ENCODE data around the gene CNNM2.

CNNM2 gene

GRCh38 chr10:102917962-102918816 is at the start of gene CNNM2:
Gene CNNM2, plus strand, starts transcription at chr10:102918294. Its CDS starts 187 bp downstream, at chr10:102918481.
- DNase-seq (ENCODE audit: low spot score), result peak; percentile 99

GRCh38 chr10:102868911-102869257 is 49.2 kb upstream of the CNNM2 start:
- no peak for DNase-seq (ENCODE audit: low spot score)

GRCh38 chr10:102869258-102870198 is 48.6 kb upstream of the CNNM2 start, which contains the start of gene AS3MT:
Gene AS3MT, plus strand, starts transcription at chr10:102869470. Its CDS starts 123 bp downstream, at chr10:102869593.
- DNase-seq (ENCODE audit: low spot score), result no peak

- DNase-seq (ENCODE audit: low spot score), result no peak
Observed at GRCh38 chr10:102870221-102870620, 47.9 kb upstream of the CNNM2 start.

GRCh38 chr10:102872163-102872562 is 45.9 kb upstream of the CNNM2 start:
- DNase-seq (ENCODE audit: low spot score), result no peak

GRCh38 chr10:102876747-102877153 is 41.3 kb upstream of the CNNM2 start:
- no peak for DNase-seq (ENCODE audit: low spot score)

GRCh38 chr10:102878629-102879028 is 39.5 kb upstream of the CNNM2 start:
- DNase-seq (ENCODE audit: low spot score), result no peak

- no peak for DNase-seq (ENCODE audit: low spot score)
Observed at GRCh38 chr10:102880256-102880655, 37.8 kb upstream of the CNNM2 start.

GRCh38 chr10:102888048-102888447 is 30.0 kb upstream of the CNNM2 start:
- no peak for DNase-seq (ENCODE audit: low spot score)

- DNase-seq (ENCODE audit: low spot score), result no peak
Observed at GRCh38 chr10:102894466-102895213, 23.5 kb upstream of the CNNM2 start.

GRCh38 chr10:102900006-102900405 is 18.1 kb upstream of the CNNM2 start:
- no peak for DNase-seq (ENCODE audit: low spot score)

- no peak for DNase-seq (ENCODE audit: low spot score)
Observed at GRCh38 chr10:102904346-102904745, 13.7 kb upstream of the CNNM2 start.

- DNase-seq (ENCODE audit: low spot score), result no peak
Observed at GRCh38 chr10:102906507-102906906, 11.6 kb upstream of the CNNM2 start.

GRCh38 chr10:102914781-102915180 is 3.3 kb upstream of the CNNM2 start:
- DNase-seq (ENCODE audit: low spot score), result no peak

GRCh38 chr10:102916173-102916572 is 1.9 kb upstream of the CNNM2 start:
- no peak for DNase-seq (ENCODE audit: low spot score)

- DNase-seq (ENCODE audit: low spot score), result peak; percentile 82
Observed at GRCh38 chr10:102917314-102917961, 656 bp upstream of the CNNM2 start.

GRCh38 chr10:102918817-102919245 is 737 bp downstream of the CNNM2 start:
- no peak for DNase-seq (ENCODE audit: low spot score)

GRCh38 chr10:102919246-102919959 is 1.3 kb downstream of the CNNM2 start:
- no peak for DNase-seq (ENCODE audit: low spot score)

GRCh38 chr10:102919992-102920739 is 2.1 kb downstream of the CNNM2 start:
- DNase-seq (ENCODE audit: low spot score), result no peak

- DNase-seq (ENCODE audit: low spot score), result no peak
Observed at GRCh38 chr10:102923601-102924000, 5.5 kb downstream of the CNNM2 start.
